GM13977 (cell line): Measurements from ENCODE around the gene DDX10.

Experiments
- DNase-seq: peaks from one replicate; pipeline ENCODE4 v3.0.0; 2012; ENCODE audit warnings: low spot score
- in situ Hi-C: fragments of 300-500 bp; cut with MboI; formaldehyde crosslinking; loops from one replicate; pipeline ENCODE4 v1.12.0; 2022; ENCODE audit warnings: low sequenced_read_pairs, low pct_unique_long_range_greater_than_20kb, mixed read lengths, inconsistent platforms; ENCODE audit not compliant: unreplicated experiment
- TF ChIP-seq, protein P1 (sequence below): IDR thresholded peaks from 2 replicates; pipeline ENCODE4 v1.5.1; 2012; ENCODE audit warnings: mild to moderate bottlenecking, control low read depth; ENCODE audit not compliant: insufficient read depth; ENCODE audit errors: extremely low read depth, missing control alignments

The DDX10 gene

GRCh38 chr11:108852701-108853100 lies 187.8 kb downstream of the DDX10 start:
- no peak for DNase-seq
- in situ Hi-C loops: no loop called here
- TF ChIP-seq, protein P1, sequence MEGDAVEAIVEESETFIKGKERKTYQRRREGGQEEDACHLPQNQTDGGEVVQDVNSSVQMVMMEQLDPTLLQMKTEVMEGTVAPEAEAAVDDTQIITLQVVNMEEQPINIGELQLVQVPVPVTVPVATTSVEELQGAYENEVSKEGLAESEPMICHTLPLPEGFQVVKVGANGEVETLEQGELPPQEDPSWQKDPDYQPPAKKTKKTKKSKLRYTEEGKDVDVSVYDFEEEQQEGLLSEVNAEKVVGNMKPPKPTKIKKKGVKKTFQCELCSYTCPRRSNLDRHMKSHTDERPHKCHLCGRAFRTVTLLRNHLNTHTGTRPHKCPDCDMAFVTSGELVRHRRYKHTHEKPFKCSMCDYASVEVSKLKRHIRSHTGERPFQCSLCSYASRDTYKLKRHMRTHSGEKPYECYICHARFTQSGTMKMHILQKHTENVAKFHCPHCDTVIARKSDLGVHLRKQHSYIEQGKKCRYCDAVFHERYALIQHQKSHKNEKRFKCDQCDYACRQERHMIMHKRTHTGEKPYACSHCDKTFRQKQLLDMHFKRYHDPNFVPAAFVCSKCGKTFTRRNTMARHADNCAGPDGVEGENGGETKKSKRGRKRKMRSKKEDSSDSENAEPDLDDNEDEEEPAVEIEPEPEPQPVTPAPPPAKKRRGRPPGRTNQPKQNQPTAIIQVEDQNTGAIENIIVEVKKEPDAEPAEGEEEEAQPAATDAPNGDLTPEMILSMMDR: no peak

- TF ChIP-seq, protein P1: no peak
- in situ Hi-C loops: no loop called here
- no peak for DNase-seq
Measured at GRCh38 chr11:108853151-108853550, 188.3 kb downstream of the DDX10 start.

DNA sequence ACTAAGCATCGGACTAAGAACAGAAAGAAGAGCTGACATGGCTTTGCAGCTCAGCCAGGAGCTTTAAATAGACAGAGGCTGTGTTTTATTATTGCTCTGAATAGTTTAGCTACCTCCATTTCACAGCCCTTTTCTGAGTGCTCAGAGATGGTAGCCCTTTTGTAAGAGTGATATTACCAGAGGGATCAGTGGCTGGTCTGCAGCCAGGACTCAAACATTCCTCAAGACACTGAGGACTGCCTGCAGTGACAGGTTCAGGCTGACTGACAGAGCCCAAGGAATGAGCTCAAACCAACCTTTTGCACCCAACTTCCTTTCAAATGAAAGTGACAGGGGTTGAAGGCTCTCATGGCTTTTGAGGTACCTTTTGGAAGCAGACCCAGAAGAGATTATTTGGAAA lies 189.0 kb downstream of the DDX10 start:
- DNase-seq: no peak
- TF ChIP-seq, protein P1: no peak
- in situ Hi-C loops: no loop called here

DNA sequence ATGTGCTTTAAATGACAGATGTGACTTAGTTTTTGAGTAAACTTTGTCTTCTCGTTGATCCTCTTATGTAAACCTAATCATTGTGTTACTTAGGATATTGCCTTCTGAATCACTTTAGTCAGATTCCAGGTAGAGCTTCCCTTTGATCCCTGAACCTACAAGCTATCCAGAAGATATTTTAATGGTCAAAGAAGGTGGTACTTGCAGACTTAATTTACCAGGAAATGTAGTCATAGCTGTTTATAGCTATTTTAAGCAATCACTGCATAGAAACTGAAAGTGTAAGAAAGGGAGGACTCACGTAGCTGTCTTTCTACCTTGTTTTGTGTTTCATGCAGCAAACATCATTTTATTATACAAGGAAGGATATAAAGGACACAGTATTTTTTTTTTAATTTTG lies 189.5 kb downstream of the DDX10 start:
- DNase-seq: peak; percentile 47
- TF ChIP-seq, protein P1: no peak
- in situ Hi-C loops: no loop called here

DNA sequence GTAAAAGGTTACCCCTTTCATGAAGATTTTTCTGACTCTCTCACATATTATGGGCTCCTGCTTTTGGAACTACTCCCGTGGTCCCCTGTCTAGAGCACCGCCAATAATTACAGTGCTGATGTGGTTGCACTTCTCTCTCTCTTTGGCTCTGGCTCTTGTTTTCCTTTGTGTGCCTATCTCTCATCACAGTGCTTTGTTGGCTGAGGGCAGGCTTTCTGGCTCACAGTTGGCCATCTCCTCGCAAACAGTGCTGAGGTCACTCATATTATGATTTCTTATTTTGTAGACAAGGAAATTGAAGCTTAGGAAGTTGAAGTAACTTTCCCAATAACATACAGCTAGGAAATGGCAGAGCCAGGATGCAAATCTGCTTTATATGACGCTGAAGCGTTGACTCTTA lies 192.5 kb downstream of the DDX10 start:
- TF ChIP-seq, protein P1: no peak
- DNase-seq: no peak
- in situ Hi-C loops: no loop called here

DNA sequence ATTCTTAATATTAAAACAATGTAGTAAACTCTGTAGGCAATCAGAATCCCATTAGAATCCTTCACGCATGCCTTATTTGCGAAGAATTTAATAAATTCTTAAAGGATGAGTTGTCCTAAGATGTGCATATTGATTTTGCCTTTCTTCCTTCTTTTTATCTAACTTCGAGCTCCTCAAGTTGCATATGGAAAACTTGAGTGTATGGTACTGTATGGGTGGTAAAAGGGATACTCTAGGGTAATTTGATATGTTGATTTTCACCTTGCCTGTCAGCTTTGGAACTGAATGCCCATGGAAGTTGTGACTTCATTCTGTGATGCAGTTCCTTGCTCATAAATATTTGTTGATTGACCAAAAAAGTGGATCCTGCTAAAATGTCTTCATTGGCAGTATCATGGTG lies 193.8 kb downstream of the DDX10 start:
- TF ChIP-seq, protein P1: no peak
- in situ Hi-C loops: no loop called here
- no peak for DNase-seq

DNA sequence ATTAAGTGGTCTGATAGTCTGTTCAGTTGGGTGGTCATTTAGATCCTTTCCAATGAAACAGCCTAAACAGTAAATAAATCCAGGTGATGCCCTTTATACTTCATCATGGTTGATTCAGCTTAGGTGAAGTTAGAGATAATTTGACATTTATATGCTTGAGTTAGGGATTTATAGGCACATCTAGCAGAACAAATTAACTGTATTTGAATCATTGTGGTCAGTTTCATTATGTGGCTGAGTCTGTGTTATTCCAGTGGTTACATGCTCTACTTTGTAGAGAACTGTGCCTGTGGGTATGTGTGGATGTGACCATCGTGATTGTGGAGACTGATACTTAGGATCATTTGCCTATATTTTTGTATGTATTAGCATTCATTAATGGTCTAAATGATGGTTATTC lies 194.6 kb downstream of the DDX10 start:
- no peak for DNase-seq
- TF ChIP-seq, protein P1: no peak
- in situ Hi-C loops: no loop called here
